T-helper 1 cell treated with Interleukin-12 subunit alpha and Interleukin-12 subunit beta and Interleukin-4 antibody, amounts not matched to agents 30 ng/mL and 1 ng/mL, for 36 hours (primary cell): Measurements from ENCODE around the gene CLDN9. TPM values are rescaled to one million over a fixed set of nuclear protein-coding genes. Genes with fewer than 3 reads are reported as not detected.

Experiments used
- intact Hi-C: fragments of 100-400 bp; cut with micrococcal nuclease; formaldehyde crosslinking; loops from one replicate; pipeline ENCODE4 v1.15.1; 2024
- total RNA-seq: library from RNA; stranded (reverse); gene quantifications from 2 replicates; pipeline ENCODE4 v1.2.3, GENCODE V29; 2022

CLDN9 gene
- 0.10 TPM in 1 of 2 replicates, not detected in the other for total RNA-seq

- intact Hi-C loops = no loop called here
These were observed at the start of gene CLDN9 for GRCh38 chr16:3012828-3013420. CLDN9 (plus strand) TSS chr16:3012923; CDS start chr16:3013363, 440 bp downstream.

GRCh38 chr16:2963074-2963722 lies 49.5 kb upstream of the CLDN9 start:
- intact Hi-C loops = no loop called here

GRCh38 chr16:2963723-2964474 lies 48.8 kb upstream of the CLDN9 start, which contains the start of gene KREMEN2:
KREMEN2 (plus strand) TSS chr16:2964275; CDS start chr16:2964521, 246 bp downstream.
- intact Hi-C loops = no loop called here

GRCh38 chr16:2964475-2965336 lies 48.0 kb upstream of the CLDN9 start:
- intact Hi-C loops = no loop called here

- intact Hi-C loops = no loop called here
These were observed 46.5 kb upstream of the CLDN9 start for GRCh38 chr16:2966043-2966807.

- intact Hi-C loops = no loop called here
These were observed 45.9 kb upstream of the CLDN9 start for GRCh38 chr16:2966808-2967191.

- intact Hi-C loops = no loop called here
These were observed 45.5 kb upstream of the CLDN9 start for GRCh38 chr16:2967211-2967631.

GRCh38 chr16:2967721-2968161 lies 45.0 kb upstream of the CLDN9 start:
- intact Hi-C loops = loop anchor here (2.0 kb wide), 2 partner anchors 63 to 85 kb away; partner anchors contain the start of gene FLYWCH2

GRCh38 chr16:2968368-2968737 lies 44.4 kb upstream of the CLDN9 start:
- intact Hi-C loops = loop anchor here (2.0 kb wide), 2 partner anchors 64 to 86 kb away; partner anchors contain the start of gene FLYWCH2

- intact Hi-C loops = loop anchor here (1.0 to 2.0 kb wide), 5 partner anchors 11 to 86 kb away; partner anchors contain the start of genes FLYWCH2, PKMYT1 and TNFRSF12A
These were observed 43.8 kb upstream of the CLDN9 start, which contains the start of gene PAQR4 for GRCh38 chr16:2968738-2969544. PAQR4 (plus strand) TSS chr16:2969348; CDS start chr16:2969675, 327 bp downstream.

GRCh38 chr16:2969545-2970521 lies 42.9 kb upstream of the CLDN9 start:
- intact Hi-C loops = loop anchor here (1.0 to 2.0 kb wide), 6 partner anchors 10 to 87 kb away; partner anchors contain the start of genes FLYWCH2, PKMYT1 and TNFRSF12A

- intact Hi-C loops = loop anchor here (1.0 kb wide), 1 partner anchor 34 kb away; no protein-coding TSS in a partner anchor
These were observed 42.2 kb upstream of the CLDN9 start for GRCh38 chr16:2970563-2970962.

- intact Hi-C loops = no loop called here
These were observed 41.4 kb upstream of the CLDN9 start for GRCh38 chr16:2971134-2971984.

GRCh38 chr16:2971985-2972784 lies 40.5 kb upstream of the CLDN9 start:
- intact Hi-C loops = no loop called here

- intact Hi-C loops = no loop called here
These were observed 39.6 kb upstream of the CLDN9 start for GRCh38 chr16:2973093-2973492.
